ENCODE results near the gene DOP1A. TPM values are rescaled to one million over a fixed set of nuclear protein-coding genes. Genes with fewer than 3 reads are reported as not detected.

Gene DOP1A
- total RNA-seq, 4 donors from 2014 or later, result 30.6 to 43.5 (median 37.9) TPM

Other genes starting within 250 kb of the DOP1A start
- gene UBE3D, start 1.8 kb upstream of the DOP1A start, total RNA-seq, result 10 to 100 TPM in 3 of 4 donors, 1 to 10 TPM in 1; 6.3 to 21.9 (median 18.3) TPM
- 10 to 100 TPM; 12.3 to 26.2 (median 18.6) TPM for gene PGM3, start 125.6 kb downstream of the DOP1A start, total RNA-seq
- 1 to 10 TPM; 2.2 to 4.2 (median 3.0) TPM for gene RWDD2A, start 125.7 kb downstream of the DOP1A start, total RNA-seq

Measured in tibial nerve (tissue), 4 donors.